NB4 (cell line): Measurements from ENCODE around the gene RAB11FIP3.

ENCODE experiments used
- CTCF ChIP-seq: IDR thresholded peaks from one replicate; pipeline ENCODE4 v1.5.1; 2012; ENCODE audit warnings: low read depth, low read length
- MAX ChIP-seq: IDR thresholded peaks from 2 replicates; pipeline ENCODE4 v1.6.1; 2011; ENCODE audit warnings: low read depth, low read length
- MYC ChIP-seq: IDR thresholded peaks from 2 replicates; pipeline ENCODE4 v1.6.1; 2011; ENCODE audit warnings: low read depth, low read length

- no peak for TF ChIP-seq CTCF
- no peak for TF ChIP-seq MAX
- TF ChIP-seq MYC, result no peak
Observed at GRCh38 chr16:512802-513201, 87.4 kb downstream of the RAB11FIP3 start.
